HepG2 (cell line): Measurements from ENCODE around the gene LENEP. TPM values are rescaled to one million over a fixed set of nuclear protein-coding genes. Genes with fewer than 3 reads are reported as not detected.

Experiments
- ARID3A ChIP-seq: IDR thresholded peaks from 2 replicates; pipeline ENCODE4 v1.6.1; 2012; ENCODE audit warnings: low read depth, low read length, improper control_type of control experiment
- GATAD1 ChIP-seq: IDR thresholded peaks from 2 replicates; pipeline ENCODE4 v1.6.1; 2016; ENCODE audit warnings: missing genetic modification reagents, missing compliant biosample characterization
- GLI4 ChIP-seq: sonication (generic); formaldehyde crosslinking; IDR thresholded peaks from 2 replicates; pipeline ENCODE4 v1.5.1; 2020; ENCODE audit warnings: missing genetic modification reagents, mild to moderate bottlenecking, moderate library complexity, borderline replicate concordance
- IRF9 ChIP-seq: sonication (generic); formaldehyde crosslinking; IDR thresholded peaks from 2 replicates; pipeline ENCODE4 v1.8.0; 2022; ENCODE audit warnings: missing genetic modification reagents, mild to moderate bottlenecking, borderline replicate concordance
- KIAA2018 ChIP-seq: sonication (generic); formaldehyde crosslinking; IDR thresholded peaks from 2 replicates; pipeline ENCODE4 v1.5.0; 2020; ENCODE audit warnings: mild to moderate bottlenecking, missing genetic modification reagents, borderline replicate concordance
- RBM39 ChIP-seq: fragments of 200-400 bp; formaldehyde crosslinking; IDR thresholded peaks from one replicate; pipeline ENCODE4 v1.6.1; 2018; ENCODE audit warnings: antibody characterized with exemption, mild to moderate bottlenecking, low read depth, low read length; ENCODE audit not compliant: poor library complexity, severe bottlenecking
- TCF12 ChIP-seq, 2 experiments: fragments of 450-650 bp in 1 of 2; sonication (generic) in 1 of 2; formaldehyde crosslinking in 1 of 2; IDR thresholded peaks; 2 replicates each; pipeline versions ENCODE4 v1.6.1 to v1.8.0; 2017 to 2022; ENCODE audit warnings: antibody characterized with exemption in 1 of 2, mild to moderate bottlenecking in 1 of 2, missing genetic modification reagents in 1 of 2, moderate library complexity in 1 of 2
- TIGD3 ChIP-seq: sonication (generic); formaldehyde crosslinking; IDR thresholded peaks from 2 replicates; pipeline ENCODE4 v1.5.1; 2020; ENCODE audit warnings: mild to moderate bottlenecking, missing genetic modification reagents, borderline replicate concordance
- ZNF331 ChIP-seq: sonication (generic); formaldehyde crosslinking; IDR thresholded peaks from 2 replicates; pipeline ENCODE4 v1.4.0; 2020; ENCODE audit warnings: missing genetic modification reagents
- ZNF367 ChIP-seq: sonication (generic); formaldehyde crosslinking; IDR thresholded peaks from 2 replicates; pipeline ENCODE4 v1.4.0; 2020; ENCODE audit warnings: missing genetic modification reagents, borderline replicate concordance
- ZNF501 ChIP-seq: sonication (generic); formaldehyde crosslinking; IDR thresholded peaks from 2 replicates; pipeline ENCODE4 v1.5.1; 2020; ENCODE audit warnings: mild to moderate bottlenecking, moderate library complexity, missing genetic modification reagents
- ZNF841 ChIP-seq: sonication (generic); formaldehyde crosslinking; IDR thresholded peaks from 2 replicates; pipeline ENCODE4 v1.8.1; 2023; ENCODE audit warnings: missing genetic modification reagents, borderline replicate concordance
- polyA plus RNA-seq, 8 experiments: library from polyadenylated mRNA; depleted of rRNA in 3 of 8; stranded (reverse) in 7 of 8; unstranded in 1 of 8; fragments of >200 nt; fragmentation: Illumina TruSeq in 4 of 8; extraction: Trizol in 4 of 8; gene quantifications; 2 replicates each; pipeline versions ENCODE4 v1.2.1 to v1.2.3, GENCODE V29; 2011 to 2016; ENCODE audit warnings: low read depth in 4 of 8, missing spikeins in 1 of 8, mixed read lengths in 1 of 8; ENCODE audit not compliant: insufficient read depth in 1 of 8
- total RNA-seq, 5 experiments: library from RNA; depleted of rRNA; stranded (reverse); fragments of >200 nt; fragmentation: Illumina TruSeq; extraction: Trizol; gene quantifications; 2 replicates each; pipeline ENCODE4 v1.2.3, GENCODE V29; 2016; ENCODE audit warnings: low read depth in 1 of 5

The LENEP gene
- total and polyA plus RNA-seq, 2 of the 13 experiments (the other 11 are each of a cell fraction or from before 2014, with no cell fraction given): 0.29 TPM; not detected in 1

- TF ChIP-seq KIAA2018 (CRISPR knock-in tag) (no peak), ZNF367 (CRISPR knock-in tag) (0 out of 2 replicates have a peak, but pooled peaks have one; percentile 50), ZNF501 (CRISPR knock-in tag) (peak; percentile 80), ZNF841 (CRISPR knock-in tag) (no peak), TIGD3 (CRISPR knock-in tag) (no peak), GATAD1 (CRISPR knock-in tag) (peak; percentile 71), RBM39 (no peak), IRF9 (CRISPR knock-in tag) (peak; percentile 69; the same call in 1 of the 2 replicates), TCF12 (IDR thresholded peaks at IDR 0.05) (no peak), TCF12 (CRISPR knock-in tag; IDR thresholded peaks at IDR 0.05) (peak; percentile 79; the same call in 1 of the 2 replicates), ARID3A (no peak), GLI4 (CRISPR knock-in tag) (no peak), ZNF331 (CRISPR knock-in tag) (peak; percentile 91)
Observed at GRCh38 chr1:155017041-155017945, 23.9 kb downstream of the LENEP start (continued).
